HT1080 (cell line): ENCODE data around the gene FNDC3B. TPM values are rescaled to one million over a fixed set of nuclear protein-coding genes. Genes with fewer than 3 reads are reported as not detected.

Experiments
- DNase-seq: peaks from one replicate; pipeline ENCODE4 v3.0.0-alpha.2; 2015; ENCODE audit warnings: low read depth
- total RNA-seq: library from RNA; depleted of rRNA; stranded (reverse); fragments of >200 nt; shearing (Covaris generic); gene quantifications from 2 replicates; pipeline ENCODE4 v1.2.3, GENCODE V29; 2014

The FNDC3B gene
- total RNA-seq, 1 experiment from 2014 or later, result 63.7 TPM

DNA sequence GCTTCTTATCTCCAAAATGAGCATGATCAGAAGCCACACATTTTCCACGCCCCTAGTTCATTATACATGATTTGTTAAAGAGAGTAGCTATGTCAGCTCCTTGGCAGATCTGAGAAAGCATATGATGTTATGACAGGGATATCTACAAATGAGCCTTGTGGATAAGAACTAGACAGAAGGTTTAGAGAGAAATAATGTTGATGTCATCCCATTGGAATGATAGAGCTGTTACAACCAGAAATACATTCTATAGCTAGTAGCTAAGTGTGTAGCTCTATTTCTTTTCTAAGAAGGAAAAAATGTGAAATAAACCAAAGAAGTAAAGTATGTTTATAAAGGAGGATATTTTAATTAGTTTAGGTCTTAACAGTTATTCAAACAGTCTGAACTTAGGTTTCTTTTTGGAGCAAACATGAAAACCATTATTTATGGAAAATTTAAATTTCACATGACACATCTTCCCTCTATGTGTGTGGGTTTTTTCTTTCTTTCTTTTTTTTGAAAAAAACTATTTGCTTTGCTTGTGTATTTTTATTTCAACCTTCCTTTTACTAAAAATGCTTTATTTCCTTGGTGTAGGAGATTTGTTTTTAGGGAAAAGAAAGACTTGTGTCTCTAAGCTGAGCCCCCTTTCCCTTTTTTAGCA is 241.2 kb downstream of the FNDC3B start:
- peak; percentile 52 for DNase-seq

DNA sequence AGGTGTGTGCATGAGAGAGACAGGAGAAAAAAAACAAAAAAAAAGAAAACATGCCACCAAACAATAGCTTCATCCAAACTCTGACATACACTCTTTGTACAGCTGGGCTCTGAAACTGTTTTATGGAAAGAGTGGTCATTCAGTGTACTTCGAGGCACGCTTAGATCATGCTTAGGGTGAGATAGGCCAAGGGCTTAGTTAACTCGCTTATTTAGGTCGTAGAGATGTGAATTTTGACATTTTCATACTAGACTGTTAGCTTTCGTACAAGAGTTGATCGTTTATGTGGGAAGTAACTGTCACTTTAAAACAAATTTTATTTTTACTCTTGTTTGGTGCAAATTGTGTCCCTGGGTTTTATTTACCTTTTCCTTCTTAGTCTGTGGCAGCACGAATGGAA is 242.5 kb downstream of the FNDC3B start:
- no peak for DNase-seq

DNA sequence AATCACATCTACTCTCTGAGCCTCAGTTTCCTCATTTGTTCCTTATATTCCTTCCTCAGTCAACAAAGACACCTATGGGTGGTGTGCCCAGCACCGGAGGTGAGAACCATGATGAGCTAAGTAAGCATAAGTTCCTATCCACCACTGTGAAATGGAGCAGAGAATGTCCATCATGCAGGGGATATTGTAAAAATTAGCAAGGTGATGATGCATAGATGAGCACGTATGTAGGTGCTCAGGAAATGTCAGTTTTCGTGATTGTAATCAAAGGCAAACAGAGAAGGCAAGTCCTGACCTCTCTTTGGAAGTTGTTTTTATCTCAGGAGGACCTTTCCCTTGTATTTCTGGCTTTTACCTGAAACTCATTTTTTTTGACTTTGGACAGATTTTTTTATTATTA is 243.5 kb downstream of the FNDC3B start:
- DNase-seq, result no peak

DNA sequence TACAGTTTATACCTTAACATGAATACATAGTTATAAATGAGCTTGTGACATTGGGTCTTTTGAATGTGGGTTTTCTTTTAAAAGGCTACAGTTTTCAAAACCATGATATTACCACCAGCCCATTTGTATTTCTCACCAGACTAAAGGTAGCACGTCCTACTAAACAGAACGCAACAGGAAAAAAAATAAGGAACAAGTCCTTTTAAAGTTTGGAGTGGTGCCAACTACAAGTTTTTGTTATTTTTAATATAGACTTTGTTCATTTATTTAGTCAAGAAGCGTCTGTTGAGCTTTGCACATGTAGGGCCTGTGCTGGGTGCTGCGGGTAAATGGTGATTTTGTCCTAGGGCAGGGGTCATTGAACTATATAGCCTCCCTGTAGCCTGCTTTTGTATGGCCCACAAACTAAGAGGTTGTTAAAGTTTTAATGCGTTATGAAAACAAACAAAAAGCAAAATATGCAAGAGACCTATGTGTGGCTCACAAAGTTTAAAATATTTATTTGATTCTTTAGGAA is 244.5 kb downstream of the FNDC3B start:
- DNase-seq, result no peak

DNA sequence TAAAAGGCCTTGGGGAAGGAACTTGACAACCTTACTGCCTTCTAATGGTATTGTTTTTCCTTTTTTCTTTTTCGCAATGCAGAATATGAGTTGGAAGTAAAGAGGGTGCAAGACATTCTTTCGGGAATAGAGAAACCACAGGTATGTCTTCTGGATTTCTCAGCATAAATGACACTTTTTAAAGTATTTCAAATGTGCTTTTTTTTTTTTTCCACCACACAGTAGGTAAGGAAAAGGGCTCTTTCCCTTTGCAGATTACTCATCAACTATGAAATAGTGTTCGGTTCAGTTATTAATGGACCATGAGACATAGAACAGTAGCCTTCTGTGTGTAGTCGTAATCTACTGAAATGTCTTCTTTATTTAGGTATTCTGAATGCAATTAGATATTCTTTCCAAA is 246.5 kb downstream of the FNDC3B start:
- DNase-seq, result peak; percentile 74

DNA sequence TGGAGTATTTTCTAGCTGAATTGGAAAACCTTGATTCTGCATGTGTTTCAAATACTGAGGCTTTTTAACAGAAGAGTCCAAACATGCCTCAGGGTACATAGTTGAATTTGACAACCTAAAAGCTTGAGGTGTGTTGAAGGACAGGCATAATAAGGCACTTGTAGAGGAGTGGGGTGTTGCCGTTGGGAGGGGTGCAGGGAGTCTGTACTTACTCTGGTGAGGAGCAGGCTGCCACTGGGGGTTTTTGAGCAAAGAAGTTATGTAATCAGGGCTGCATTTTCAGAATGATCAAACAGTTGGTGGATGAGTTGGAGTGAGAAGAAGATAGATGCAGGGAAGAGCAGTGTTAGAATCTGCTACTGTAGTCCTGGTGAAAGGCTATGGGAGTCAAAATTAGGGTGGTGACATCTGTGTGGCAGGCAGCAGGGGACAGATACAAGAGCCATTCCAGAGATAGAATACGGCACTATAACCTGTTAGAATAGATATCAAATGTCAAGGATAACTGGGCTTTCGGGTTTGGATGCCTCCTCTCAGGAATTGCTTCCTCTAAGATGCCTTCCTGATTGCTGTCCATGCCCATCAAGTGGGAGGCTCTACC is 247.3 kb downstream of the FNDC3B start:
- DNase-seq, result no peak

DNA sequence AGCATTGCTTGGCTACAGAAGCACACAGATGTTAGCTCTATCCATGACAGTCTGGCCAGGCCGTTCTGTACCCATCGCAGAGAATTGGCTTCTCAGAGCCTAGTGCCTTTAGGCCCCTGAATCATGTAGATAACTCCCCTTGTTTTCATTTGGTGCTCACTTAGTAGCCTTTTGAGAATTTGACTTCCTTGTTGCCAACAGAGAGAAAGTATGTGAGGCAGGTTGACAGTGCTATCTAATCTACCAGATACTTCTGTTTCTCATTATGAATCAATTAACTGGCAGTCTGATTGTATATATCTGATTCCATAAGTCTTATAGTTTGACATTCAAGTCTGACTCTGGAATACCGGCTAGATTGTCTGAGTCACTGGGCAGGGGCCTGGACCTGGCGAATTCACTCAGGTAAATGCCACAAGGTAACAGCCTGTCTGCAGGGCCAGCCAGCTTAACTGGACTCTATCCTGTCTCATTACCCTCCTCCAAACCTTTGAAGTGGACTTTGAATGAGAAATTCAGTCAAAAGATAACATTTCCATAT is 248.6 kb downstream of the FNDC3B start:
- DNase-seq, result no peak

DNA sequence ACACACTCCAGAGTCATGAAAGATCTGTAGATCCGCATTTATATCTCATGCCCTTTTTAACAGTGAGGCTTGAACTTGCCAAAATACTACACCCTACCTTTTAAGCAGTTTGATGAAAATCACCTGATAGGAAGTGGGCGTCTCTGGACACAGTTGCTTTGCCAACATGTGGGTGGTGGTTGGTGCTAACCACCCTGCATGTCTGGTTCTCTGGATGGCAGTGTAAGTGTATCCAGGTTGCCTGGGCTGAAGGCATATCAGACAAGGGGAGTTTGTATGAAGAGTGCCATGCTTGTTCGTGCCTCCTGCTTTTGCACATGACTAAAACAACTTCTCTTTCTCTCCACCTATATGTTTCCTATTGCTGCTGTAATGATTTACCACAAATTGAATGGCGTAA is 249.3 kb downstream of the FNDC3B start:
- no peak for DNase-seq

DNA sequence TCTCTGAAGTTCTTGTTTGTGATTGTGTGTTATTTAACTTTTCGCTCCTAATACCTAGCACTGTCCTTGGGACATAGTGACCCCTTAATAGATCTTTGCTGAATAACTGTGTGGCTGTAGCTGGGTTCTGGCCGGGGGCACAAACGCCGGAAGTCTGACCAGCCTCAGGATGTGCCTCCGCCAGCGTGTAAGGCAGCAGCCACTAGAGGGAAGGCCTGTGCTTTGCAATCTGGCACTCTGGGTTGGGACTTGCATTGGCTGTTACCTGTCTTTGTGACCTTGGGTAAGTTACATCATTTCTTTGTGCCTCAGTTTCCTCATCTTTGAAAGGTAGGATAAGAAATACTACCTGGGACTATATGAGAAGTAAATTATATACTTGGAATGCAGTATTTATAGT is 250.2 kb downstream of the FNDC3B start:
- no peak for DNase-seq

DNA sequence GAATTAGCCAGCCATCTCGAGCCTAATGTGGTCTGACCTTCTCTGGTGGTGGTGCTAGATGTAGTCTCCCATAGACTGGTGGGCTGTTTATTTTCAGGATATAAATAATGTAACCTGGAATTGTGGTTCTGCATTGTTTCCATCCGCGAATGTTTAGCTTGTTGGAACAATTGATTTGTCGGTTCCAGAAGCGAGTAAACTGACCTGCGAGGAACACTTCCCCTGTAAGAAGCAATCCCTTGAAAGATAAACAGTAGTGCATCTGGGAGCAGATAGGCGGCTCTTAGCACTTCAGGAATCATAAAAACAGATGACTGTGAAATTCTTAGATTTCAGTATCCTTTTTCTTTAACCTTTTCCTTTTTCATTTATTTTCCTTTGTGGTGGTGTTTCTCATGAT is 251.1 kb downstream of the FNDC3B start:
- no peak for DNase-seq

DNA sequence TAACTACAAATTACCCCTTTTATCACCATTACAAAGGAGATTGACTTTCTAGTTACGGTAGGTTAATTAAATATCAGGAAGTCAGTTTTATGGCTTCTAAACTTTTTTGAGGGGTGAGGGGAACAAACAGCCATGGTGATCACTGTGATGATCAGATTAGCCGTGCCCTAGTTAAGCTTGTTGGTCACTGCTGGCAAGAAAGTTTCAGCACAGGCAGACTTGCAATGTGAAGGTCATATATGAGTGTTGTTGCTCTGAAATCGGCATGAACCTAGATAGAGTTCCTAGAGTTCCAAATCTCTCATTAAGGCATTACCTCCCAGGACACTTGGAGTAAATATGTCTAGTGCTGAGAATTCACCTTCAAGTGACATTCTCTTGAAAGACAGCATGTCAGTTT is 252.3 kb downstream of the FNDC3B start:
- no peak for DNase-seq

DNA sequence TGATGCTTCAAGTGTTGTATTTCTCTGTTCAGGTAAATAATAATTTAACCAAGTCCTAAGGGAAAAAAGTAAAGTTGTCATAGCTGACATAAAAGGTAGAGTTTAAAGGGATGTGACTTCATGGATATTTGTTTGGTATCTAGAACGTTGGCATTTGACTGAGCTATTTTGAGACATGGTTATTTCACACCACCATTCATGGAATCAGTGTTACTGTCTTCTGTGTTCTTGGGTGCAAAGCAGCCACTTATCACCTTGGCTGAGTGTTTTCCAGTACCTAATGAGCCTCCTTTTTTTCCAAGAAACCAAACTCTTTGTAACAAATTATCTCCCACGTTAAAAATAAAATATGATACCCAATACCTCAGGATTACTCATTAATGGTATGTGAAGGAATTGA is 253.0 kb downstream of the FNDC3B start:
- no peak for DNase-seq

DNA sequence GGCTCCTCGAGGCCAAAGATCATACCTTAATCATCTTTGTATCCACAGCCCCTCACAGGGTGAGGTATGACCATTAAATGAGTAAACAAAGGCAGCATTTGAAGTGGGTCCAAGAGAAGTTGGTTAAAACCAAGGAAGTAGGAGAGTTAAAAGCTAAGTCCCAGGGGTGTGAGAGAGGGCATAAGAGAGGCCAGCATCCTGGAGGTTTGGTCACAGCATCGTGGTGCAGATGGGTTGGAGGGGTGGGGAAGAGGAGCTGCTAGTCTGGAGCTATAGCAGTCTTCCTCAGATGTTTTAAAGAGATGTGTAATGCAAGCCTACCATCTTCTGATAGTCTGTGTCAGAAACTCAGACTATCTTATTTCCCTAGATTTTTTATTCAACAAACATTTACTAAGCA is 253.7 kb downstream of the FNDC3B start:
- no peak for DNase-seq

DNA sequence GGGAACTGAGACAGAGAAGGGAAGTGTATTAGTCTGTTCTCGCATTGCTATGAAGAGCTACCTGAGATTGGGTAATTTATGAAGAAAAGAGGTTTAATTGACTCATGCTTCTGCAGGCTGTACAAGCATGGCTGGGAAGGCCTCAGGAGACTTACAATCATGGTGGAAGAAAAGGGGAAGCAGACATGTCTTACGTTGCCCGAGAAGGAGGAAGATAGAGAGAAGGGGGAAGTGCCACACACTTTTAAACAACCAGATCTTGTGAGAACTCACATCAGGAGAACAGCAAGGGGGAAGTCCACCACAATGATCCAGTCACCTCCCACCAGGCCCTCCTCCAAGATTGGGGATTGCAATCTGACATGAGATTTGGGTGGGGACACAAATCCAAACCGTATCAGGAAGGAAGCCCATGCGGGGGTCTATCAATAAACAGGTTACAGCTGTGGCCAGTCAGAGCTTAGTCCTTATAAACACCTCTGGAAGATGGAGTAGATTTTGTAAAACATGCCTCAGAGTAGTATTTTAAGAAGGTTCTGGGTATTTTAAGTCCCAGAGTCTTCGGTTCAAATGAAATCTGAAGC is 254.9 kb downstream of the FNDC3B start:
- no peak for DNase-seq

DNA sequence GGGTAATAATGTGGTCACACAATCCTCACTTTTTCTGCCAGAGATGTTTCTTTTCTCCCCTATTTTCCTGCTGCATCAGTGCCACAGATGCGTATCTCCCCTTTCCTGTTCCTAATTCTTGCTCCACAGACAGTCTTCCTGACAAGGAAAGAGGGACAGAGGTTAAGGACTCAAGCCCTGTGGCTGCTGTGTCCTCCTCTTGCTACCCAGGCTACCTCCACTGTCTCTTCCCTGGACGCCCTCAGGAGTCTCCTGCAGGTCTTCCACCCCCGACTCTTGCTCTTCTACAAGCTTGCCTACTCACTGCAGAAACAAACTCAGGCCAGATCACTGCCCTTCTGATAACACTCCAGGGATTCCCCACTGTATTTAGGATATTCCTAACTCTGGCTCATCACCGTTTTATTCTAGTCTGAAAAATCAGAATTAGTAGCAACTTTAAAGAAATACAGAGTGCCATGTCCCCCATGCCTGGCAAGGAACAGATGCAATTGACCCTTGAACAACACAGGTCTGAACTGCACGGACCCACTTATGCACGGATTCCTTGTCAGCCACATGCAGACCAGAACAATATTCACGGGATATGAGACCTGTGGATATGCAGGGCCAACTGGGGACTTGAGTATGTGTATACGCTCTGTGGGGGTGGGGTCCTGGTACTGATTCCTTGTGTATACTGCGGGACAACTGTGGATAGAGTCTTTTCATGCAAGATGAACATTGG is 257.0 kb downstream of the FNDC3B start:
- DNase-seq, result no peak

DNA sequence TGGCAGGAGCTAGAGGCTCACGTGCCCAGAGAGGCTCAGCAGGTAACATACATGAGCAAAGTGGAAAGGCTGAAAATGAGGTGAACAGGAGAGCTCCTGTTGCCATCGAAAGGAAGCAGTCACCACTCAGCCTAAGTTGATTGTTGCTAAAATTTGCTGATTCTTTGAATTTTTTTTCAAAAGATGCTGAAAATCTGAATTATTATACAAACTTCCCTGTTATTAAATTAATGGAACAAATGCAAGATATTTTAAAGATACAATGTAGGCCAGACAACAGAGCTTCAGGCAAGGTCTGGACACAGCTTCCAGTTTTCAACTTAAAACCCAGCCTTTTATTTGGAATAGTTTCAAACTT is 257.6 kb downstream of the FNDC3B start:
- no peak for DNase-seq

DNA sequence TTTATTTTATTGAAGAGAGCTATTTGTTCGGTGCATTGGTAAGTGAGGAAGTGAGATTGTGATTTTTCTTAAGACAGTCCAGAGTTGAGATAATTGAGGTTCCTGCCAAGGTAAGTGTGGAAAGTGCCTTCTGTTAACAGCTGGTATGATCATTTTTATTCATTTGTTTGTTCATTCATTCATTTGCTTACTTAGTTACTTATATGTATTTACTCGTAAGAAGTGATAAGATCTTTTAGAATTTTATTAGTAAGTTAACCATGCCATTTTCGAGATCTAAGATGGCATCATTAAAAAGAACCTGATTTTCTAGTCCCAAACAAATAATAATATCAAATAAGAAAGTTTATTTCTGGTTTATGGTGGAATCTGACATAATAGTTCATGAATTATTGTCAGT is 258.9 kb downstream of the FNDC3B start:
- no peak for DNase-seq

DNA sequence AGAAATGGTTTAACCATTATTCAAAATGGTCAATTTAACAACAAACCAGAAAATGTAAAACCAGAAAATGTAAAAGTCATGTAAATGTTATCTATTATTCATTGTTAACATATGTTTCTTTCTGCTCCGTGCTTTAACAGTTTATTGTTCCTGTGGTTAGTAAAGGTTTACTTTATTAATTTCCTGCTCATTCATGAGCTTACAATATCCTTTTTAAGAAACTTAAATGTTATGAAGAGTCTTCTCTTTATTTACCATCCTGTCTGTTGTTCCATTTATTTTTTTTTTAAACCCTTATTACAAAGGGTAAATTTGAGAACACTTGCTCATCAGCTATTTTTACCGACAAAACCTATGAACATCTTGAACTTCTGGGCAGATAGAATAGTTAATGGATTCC is 260.8 kb downstream of the FNDC3B start:
- DNase-seq, result no peak

DNA sequence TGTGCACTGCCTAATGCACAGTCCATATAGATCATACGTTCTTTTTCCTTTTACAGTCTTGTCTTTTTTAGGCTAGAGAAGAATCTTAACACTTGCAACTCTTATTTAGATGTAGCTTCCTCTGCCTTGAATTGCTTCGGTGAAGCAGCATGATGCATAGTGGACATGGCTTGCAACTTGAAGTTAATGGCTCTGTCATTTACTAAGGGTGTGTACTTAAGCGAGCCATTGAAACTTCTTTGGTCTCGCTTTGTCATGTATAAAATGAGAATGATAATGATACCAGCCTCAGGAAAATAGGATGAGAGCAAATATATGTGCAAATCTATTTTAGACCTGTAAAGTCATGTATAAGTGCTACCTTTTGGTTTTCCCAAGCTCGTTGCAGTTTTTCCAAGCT is 261.5 kb downstream of the FNDC3B start:
- DNase-seq, result no peak

DNA sequence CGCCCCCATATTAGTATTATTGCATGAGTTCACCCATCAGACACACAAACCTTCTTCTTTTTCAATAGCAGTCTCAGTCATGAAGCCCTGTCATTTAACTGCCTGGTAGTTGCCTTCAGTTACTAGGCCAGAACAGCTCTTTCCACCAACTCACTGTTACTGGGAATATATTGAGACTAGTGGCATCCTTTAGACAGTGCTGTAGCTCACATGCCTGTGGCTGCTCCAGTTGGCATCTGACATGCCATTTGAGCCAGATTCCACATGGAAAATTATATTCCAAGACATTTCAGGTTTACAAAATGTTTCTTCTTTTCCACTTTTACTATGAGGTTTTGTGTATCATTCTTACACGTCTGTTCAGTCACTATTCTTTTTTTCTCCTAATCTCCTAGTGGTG is 262.8 kb downstream of the FNDC3B start:
- DNase-seq, result no peak

DNA sequence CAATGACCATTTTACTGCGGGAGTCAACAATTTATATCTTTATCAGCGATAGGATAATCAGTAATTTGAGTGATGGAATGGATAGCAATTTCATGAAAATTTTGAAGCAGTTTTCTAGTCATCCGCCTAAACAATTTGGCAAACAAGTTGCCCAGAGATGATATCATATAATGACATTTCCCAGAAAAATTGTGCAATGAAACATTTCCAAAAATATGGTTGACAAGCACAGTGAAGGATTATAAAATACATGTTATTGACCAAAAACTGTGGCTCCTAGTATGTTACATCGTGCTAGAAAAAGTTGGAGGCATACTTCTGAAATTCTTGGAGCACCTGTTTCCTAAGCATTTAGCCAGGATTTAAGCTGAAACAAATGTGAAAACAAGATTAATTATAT is 263.8 kb downstream of the FNDC3B start:
- DNase-seq, result no peak

DNA sequence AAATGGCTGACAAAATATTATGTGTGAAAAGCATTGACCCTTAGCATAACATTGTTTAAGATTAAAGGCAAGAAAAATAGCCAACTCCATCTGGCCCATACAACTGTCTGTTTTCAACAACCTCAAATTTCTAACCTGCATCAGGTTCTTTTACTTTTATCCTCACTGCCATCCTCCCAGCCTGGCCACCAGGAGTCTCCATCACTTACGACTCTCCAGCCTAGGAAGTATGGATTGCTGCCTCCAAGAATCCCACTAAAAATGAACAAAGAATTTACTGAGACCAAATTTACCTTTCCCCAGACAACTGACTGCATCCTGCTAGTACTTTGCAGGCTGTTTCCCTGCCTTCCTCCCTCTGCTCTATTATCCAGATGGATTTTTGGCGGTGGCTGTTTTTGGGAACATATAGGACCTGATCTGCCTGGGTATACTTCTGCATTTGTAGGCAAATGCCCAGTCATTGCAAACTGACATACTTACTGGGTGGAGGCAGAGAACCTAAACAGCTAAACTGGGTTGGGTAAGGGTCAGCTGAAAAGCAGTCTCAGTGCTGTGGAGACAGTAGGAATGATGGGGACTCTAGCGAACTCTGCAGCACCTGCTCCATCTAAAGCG is 264.7 kb downstream of the FNDC3B start:
- DNase-seq, result no peak
